ENCODE measurements around the gene BBX. TPM values are rescaled to one million over a fixed set of nuclear protein-coding genes. Genes with fewer than 3 reads are reported as not detected.

The BBX gene
- total and polyA plus RNA-seq, 2 of the 4 experiments (the other 2 are of a cell fraction): 13.6 to 107 TPM

DNA sequence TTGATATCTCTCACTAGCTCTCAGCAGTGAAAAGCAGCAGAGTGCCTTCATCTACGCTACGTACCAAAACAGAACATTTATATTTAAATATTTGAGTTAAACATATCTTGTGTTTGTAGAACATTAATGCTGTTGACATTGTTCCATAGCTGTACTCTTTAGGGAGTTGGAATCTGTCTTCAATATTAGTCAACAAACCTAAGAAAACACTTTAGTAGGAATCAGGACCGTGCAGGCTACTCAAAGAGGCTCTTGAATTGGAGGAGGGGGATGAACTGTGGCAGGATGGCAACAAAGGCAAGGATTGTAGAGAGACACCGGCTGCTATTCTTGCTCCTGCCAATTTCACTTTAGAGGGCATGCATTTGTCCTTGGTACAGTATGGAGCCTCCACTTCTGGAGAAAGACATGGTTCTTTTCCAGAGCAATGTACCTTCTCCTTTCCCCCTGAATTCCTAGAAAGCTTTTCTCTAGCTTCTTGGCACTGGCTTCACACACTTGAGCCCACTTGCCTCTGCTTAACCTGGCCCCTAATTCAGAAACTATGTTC is 302.1 kb downstream of the BBX start:
- H2BK120ac ChIP-seq (ENCODE audit: low read depth, low read length): no peak overlapping the region
- DNase-seq (no peak), ATAC-seq (ENCODE audit: low read depth) (no peak)
- no peak overlapping the region for H4K5ac ChIP-seq (ENCODE audit: low read depth, low read length)
- no peak overlapping the region for H4K8ac ChIP-seq (ENCODE audit: low read depth in 2 of 2, low read length in 2 of 2)
- ChIA-PET CTCF (interaction anchor here (1.0 kb wide), 1 partner anchor 10 kb away, joined by 3 read pairs; no protein-coding TSS in a partner anchor), POLR2A (ENCODE audit: unreplicated experiment) (no interaction called here)
- in situ Hi-C loops (cut with MboI; ENCODE audit: low sequenced_read_pairs) (no loop called here), dilution Hi-C loops (cut with HindIII; ENCODE audit: low sequenced_read_pairs, unreplicated experiment) (no loop called here), intact Hi-C loops (cut with micrococcal nuclease) (no loop called here)
- H4K20me1 ChIP-seq (ENCODE audit: insufficient read depth, low read length): no peaks in the 10 kb centered on the region
- no peak overlapping the region for H2BK15ac ChIP-seq (ENCODE audit: low read depth, low read length)
- H3K23ac ChIP-seq (ENCODE audit: low read depth, low read length): no peak overlapping the region
- no peak overlapping the region for H3K4me2 ChIP-seq (ENCODE audit: low read depth, low read length)
- no peak overlapping the region for H3K9ac ChIP-seq (ENCODE audit: low read depth, low read length)
- H3K14ac ChIP-seq (replicated peaks; ENCODE audit: low read depth, low read length): no peak overlapping the region; the same call in 1 of the 2 replicates
- no peak overlapping the region for H2AK5ac ChIP-seq (ENCODE audit: low read depth, low read length)
- H2BK5ac ChIP-seq (ENCODE audit: low read depth, low read length, poor library complexity, severe bottlenecking): no peak overlapping the region
- no peak overlapping the region for H2AFZ ChIP-seq (replicated peaks; ENCODE audit: low read length, poor library complexity)
- H3K4me1 ChIP-seq (ENCODE audit: control insufficient read depth, insufficient read depth, low read length): no peaks in the 10 kb centered on the region
- BruUV-seq (replicated peaks): no TSS peak
- H3K36me3 ChIP-seq (ENCODE audit: control insufficient read depth, insufficient read depth, low read length): no peaks in the 10 kb centered on the region
- TF ChIP-seq MAFK (IDR thresholded peaks at IDR 0.05; ENCODE audit: low read depth, low read length): no peak
- TF ChIP-seq MAZ (IDR thresholded peaks at IDR 0.05; ENCODE audit: borderline replicate concordance, low read depth, low read length): no peak
- no peak for TF ChIP-seq RAD21 (IDR thresholded peaks at IDR 0.05; ENCODE audit: low read length)
- TF ChIP-seq FOS (IDR thresholded peaks at IDR 0.05; ENCODE audit: low read depth, low read length): no peak
- no peak for TF ChIP-seq RCOR1 (IDR thresholded peaks at IDR 0.05; ENCODE audit: insufficient replicate concordance, low read length)
- no peak for TF ChIP-seq BHLHE40 (IDR thresholded peaks at IDR 0.05; ENCODE audit: low read depth, low read length)
- TF ChIP-seq CEBPB (IDR thresholded peaks at IDR 0.05; ENCODE audit: low read depth, low read length): no peak
- TF ChIP-seq RFX5 (IDR thresholded peaks at IDR 0.05; ENCODE audit: low read depth, low read length): no peak
- no peak for TF ChIP-seq CHD1 (IDR thresholded peaks at IDR 0.05; ENCODE audit: low read depth, low read length)
- TF ChIP-seq SMC3 (IDR thresholded peaks at IDR 0.05; ENCODE audit: low read depth, low read length): no peak
- TF ChIP-seq, protein P1, sequence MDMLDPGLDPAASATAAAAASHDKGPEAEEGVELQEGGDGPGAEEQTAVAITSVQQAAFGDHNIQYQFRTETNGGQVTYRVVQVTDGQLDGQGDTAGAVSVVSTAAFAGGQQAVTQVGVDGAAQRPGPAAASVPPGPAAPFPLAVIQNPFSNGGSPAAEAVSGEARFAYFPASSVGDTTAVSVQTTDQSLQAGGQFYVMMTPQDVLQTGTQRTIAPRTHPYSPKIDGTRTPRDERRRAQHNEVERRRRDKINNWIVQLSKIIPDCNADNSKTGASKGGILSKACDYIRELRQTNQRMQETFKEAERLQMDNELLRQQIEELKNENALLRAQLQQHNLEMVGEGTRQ (IDR thresholded peaks at IDR 0.05; ENCODE audit: low read depth, low read length): no peak
- TF ChIP-seq POLR2A (IDR thresholded peaks at IDR 0.05; ENCODE audit: low read depth, low read length): no peak
- TF ChIP-seq, protein P2, sequence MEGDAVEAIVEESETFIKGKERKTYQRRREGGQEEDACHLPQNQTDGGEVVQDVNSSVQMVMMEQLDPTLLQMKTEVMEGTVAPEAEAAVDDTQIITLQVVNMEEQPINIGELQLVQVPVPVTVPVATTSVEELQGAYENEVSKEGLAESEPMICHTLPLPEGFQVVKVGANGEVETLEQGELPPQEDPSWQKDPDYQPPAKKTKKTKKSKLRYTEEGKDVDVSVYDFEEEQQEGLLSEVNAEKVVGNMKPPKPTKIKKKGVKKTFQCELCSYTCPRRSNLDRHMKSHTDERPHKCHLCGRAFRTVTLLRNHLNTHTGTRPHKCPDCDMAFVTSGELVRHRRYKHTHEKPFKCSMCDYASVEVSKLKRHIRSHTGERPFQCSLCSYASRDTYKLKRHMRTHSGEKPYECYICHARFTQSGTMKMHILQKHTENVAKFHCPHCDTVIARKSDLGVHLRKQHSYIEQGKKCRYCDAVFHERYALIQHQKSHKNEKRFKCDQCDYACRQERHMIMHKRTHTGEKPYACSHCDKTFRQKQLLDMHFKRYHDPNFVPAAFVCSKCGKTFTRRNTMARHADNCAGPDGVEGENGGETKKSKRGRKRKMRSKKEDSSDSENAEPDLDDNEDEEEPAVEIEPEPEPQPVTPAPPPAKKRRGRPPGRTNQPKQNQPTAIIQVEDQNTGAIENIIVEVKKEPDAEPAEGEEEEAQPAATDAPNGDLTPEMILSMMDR (conservative IDR thresholded peaks at IDR 0.05; ENCODE audit: low read depth, low read length): no peak
- TF ChIP-seq, protein P3, sequence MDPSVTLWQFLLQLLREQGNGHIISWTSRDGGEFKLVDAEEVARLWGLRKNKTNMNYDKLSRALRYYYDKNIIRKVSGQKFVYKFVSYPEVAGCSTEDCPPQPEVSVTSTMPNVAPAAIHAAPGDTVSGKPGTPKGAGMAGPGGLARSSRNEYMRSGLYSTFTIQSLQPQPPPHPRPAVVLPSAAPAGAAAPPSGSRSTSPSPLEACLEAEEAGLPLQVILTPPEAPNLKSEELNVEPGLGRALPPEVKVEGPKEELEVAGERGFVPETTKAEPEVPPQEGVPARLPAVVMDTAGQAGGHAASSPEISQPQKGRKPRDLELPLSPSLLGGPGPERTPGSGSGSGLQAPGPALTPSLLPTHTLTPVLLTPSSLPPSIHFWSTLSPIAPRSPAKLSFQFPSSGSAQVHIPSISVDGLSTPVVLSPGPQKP (IDR thresholded peaks at IDR 0.05; ENCODE audit: borderline replicate concordance, low read depth, low read length): no peak
- no peaks in the 10 kb centered on the region for H3K9me3 ChIP-seq (ENCODE audit: control insufficient read depth, insufficient read depth, low read length)
- H3K27ac ChIP-seq (ENCODE audit: insufficient read depth, low read length): no peak overlapping the region
- H3K4me3 ChIP-seq (ENCODE audit: insufficient read depth, low read depth, low read length): no peak overlapping the region
- H3K9me1 ChIP-seq (ENCODE audit: insufficient read depth, low read length): no peaks in the 10 kb centered on the region
- no peak overlapping the region for H3K56ac ChIP-seq (ENCODE audit: extremely low read depth, insufficient read depth, low read length)
- no peaks in the 10 kb centered on the region for H3K79me1 ChIP-seq (ENCODE audit: low read depth in 1 of 2, low read length in 2 of 2)
- no peak overlapping the region for H2AK9ac ChIP-seq (replicated peaks; ENCODE audit: low read depth, low read length, poor library complexity)
- H3K27me3 ChIP-seq (ENCODE audit: control insufficient read depth, insufficient read depth, low read length): peaks cover 3% of the 10 kb centered on the region
- no peak overlapping the region for H2BK20ac ChIP-seq (ENCODE audit: low read depth, low read length)
- H4K91ac ChIP-seq (ENCODE audit: insufficient read depth, low read depth, low read length): no peak overlapping the region
- H3K18ac ChIP-seq (ENCODE audit: low read depth, low read length): no peak overlapping the region
- H3K4ac ChIP-seq (ENCODE audit: low read depth, low read length): no peak overlapping the region
- no CpG with 5 or more reads among the region's 4 CpGs for WGBS, 2 experiments (ENCODE audit: extremely low coverage in 2 of 2, insufficient read length in 1 of 2)

Measured in IMR-90 (cell line).